HG03139 (cell line): ENCODE results near the gene MAST4.

Source experiments
- ATAC-seq: cut with Tn5 transposase; IDR thresholded peaks from one replicate; pipeline ENCODE4 v1.9.1; 2021; ENCODE audit not compliant: unreplicated experiment

MAST4 gene

GRCh38 chr5:66947458-66947857 lies 351.3 kb downstream of the MAST4 start:
- no peak for ATAC-seq

- ATAC-seq = no peak
Measured at GRCh38 chr5:66949066-66949465, 352.9 kb downstream of the MAST4 start.

- ATAC-seq = no peak
Measured at GRCh38 chr5:66952153-66952552, 356.0 kb downstream of the MAST4 start.

GRCh38 chr5:66956439-66956838 lies 360.2 kb downstream of the MAST4 start:
- ATAC-seq = no peak

GRCh38 chr5:66958201-66958979 lies 362.2 kb downstream of the MAST4 start:
- ATAC-seq = no peak

GRCh38 chr5:66958980-66959641 lies 362.9 kb downstream of the MAST4 start:
- no peak for ATAC-seq

- no peak for ATAC-seq
Measured at GRCh38 chr5:66959653-66960052, 363.5 kb downstream of the MAST4 start.

- no peak for ATAC-seq
Measured at GRCh38 chr5:66960369-66961137, 364.4 kb downstream of the MAST4 start.

- ATAC-seq = no peak
Measured at GRCh38 chr5:66963559-66963971, 367.4 kb downstream of the MAST4 start.

GRCh38 chr5:66966439-66966838 lies 370.2 kb downstream of the MAST4 start:
- no peak for ATAC-seq

- no peak for ATAC-seq
Measured at GRCh38 chr5:66967102-66967501, 370.9 kb downstream of the MAST4 start.

- ATAC-seq = no peak
Measured at GRCh38 chr5:66967826-66968262, 371.7 kb downstream of the MAST4 start.

- no peak for ATAC-seq
Measured at GRCh38 chr5:66969484-66969883, 373.3 kb downstream of the MAST4 start.

GRCh38 chr5:66969963-66970362 lies 373.8 kb downstream of the MAST4 start:
- no peak for ATAC-seq

- ATAC-seq = no peak
Measured at GRCh38 chr5:66972004-66972403, 375.8 kb downstream of the MAST4 start.

GRCh38 chr5:66974256-66974655 lies 378.1 kb downstream of the MAST4 start:
- ATAC-seq = no peak

- no peak for ATAC-seq
Measured at GRCh38 chr5:66976108-66976507, 379.9 kb downstream of the MAST4 start.

GRCh38 chr5:66979738-66980137 lies 383.5 kb downstream of the MAST4 start:
- ATAC-seq = no peak

GRCh38 chr5:66981266-66982055 lies 385.3 kb downstream of the MAST4 start:
- no peak for ATAC-seq

- no peak for ATAC-seq
Measured at GRCh38 chr5:66982056-66982387, 385.8 kb downstream of the MAST4 start.

- no peak for ATAC-seq
Measured at GRCh38 chr5:66982470-66982869, 386.3 kb downstream of the MAST4 start.
